Keratinocyte (primary cell): ENCODE measurements around the gene ARVCF.

ENCODE experiments used
- CTCF ChIP-seq, 3 experiments: IDR thresholded peaks in 1 of 3; conservative IDR thresholded peaks in 1 of 3; optimal IDR thresholded peaks in 1 of 3; 2 replicates in 2 of 3; 3 replicates in 1 of 3; pipeline versions ENCODE3 to v1.5.1; 2011; ENCODE audit warnings: low read length in 3 of 3, mild to moderate bottlenecking in 3 of 3, moderate library complexity in 2 of 3, control low read depth in 1 of 3, inconsistent platforms in 1 of 3; ENCODE audit not compliant: insufficient read depth in 2 of 3; ENCODE audit errors: extremely low read depth in 1 of 3
- EZH2 ChIP-seq: IDR thresholded peaks from one replicate; pipeline ENCODE4 v1.6.1; 2012; ENCODE audit warnings: inconsistent platforms, mild to moderate bottlenecking, low read length, moderate library complexity

DNA sequence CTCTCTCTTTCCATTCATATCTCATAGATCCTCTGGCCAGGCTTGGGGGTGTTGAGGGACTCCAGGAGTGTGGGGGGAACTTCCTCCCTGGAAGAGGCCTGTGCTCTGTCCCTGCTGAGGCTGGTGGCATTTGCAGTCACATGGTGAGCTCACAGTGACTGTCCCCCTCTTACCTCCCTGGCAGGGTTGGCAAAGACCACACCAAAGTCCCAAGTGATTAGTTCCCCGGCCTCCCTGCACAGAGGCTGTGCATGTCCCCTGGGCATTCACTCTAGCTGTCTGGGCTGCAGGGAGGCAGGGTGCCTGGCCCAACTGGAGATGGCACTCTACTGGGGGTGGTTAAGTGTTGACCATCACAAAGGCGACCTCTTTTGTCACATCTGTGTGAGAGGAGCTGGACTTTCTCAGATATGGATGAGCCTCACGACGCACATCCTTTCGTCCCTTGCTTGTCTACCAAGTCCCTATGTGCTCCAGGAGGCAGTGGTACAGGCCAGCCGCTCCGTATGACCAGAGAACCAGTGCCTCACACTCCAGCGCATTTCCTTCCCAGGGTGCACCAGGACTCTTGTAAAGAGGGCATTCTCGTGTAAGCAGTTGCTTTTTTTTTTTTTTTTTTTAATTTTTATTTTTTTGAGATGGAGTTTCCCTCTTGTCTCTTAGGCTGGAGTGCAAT, 13.1 kb upstream of the ARVCF start:
- no peak for TF ChIP-seq CTCF (optimal IDR thresholded peaks at IDR 0.05 in 1 of 3, IDR thresholded peaks at IDR 0.05 in 1 of 3, conservative IDR thresholded peaks at IDR 0.05 in 1 of 3; ENCODE audit: extremely low read depth in 1 of 3, insufficient read depth in 2 of 3, low read length in 3 of 3)
- no peak for TF ChIP-seq EZH2
